Lower lobe of right lung (tissue), 2 donors: ENCODE measurements around the gene IQSEC3. TPM values are rescaled to one million over a fixed set of nuclear protein-coding genes. Genes with fewer than 3 reads are reported as not detected.
"Not testable (repeated sequence)": the region's sequence is repeated elsewhere in the genome, so short reads cannot be mapped to it uniquely, and the experiment has no call there.

Source experiments
- ATAC-seq, 2 donors: fragments of 200-7000 bp; cut with Tn5 transposase; one replicate each; pipeline ENCODE4 v1.9.1; 2020 to 2022; ENCODE audit warnings: mild to moderate bottlenecking in 2 of 2, moderate library complexity in 2 of 2
- DNase-seq: peaks from one replicate; pipeline ENCODE4 v3.0.0-alpha.2; 2020
- H3K27ac ChIP-seq: fragments of 200-600 bp; one replicate; pipeline ENCODE4 v1.8.0; 2022
- H3K27me3 ChIP-seq: fragments of 200-600 bp; one replicate; pipeline ENCODE4 v1.8.0; 2022; ENCODE audit warnings: low read depth
- H3K36me3 ChIP-seq: fragments of 200-600 bp; one replicate; pipeline ENCODE4 v1.8.0; 2022; ENCODE audit warnings: mild to moderate bottlenecking
- H3K4me1 ChIP-seq: fragments of 200-600 bp; one replicate; pipeline ENCODE4 v1.8.0; 2022
- H3K4me3 ChIP-seq: fragments of 200-600 bp; one replicate; pipeline ENCODE4 v1.8.0; 2022; ENCODE audit warnings: mild to moderate bottlenecking
- H3K9me3 ChIP-seq: fragments of 200-600 bp; one replicate; pipeline ENCODE4 v1.8.0; 2022
- intact Hi-C: fragments of 100-400 bp; cut with DNase I; formaldehyde crosslinking; loops from one replicate; pipeline ENCODE4 v1.11.0; 2022
- total RNA-seq: library from RNA; stranded (reverse); fragmentation: NEBNext Ultra II Directional; extraction: Animal tissue kit (Norgen Biotek cat#: 25700); gene quantifications from one replicate; pipeline ENCODE4 v1.2.1, GENCODE V29; 2021
- TF ChIP-seq, protein P1 (sequence below): fragments of 200-600 bp; IDR thresholded peaks from one replicate; pipeline ENCODE4 v1.8.0; 2022; ENCODE audit warnings: antibody characterized with exemption, mild to moderate bottlenecking
- donor health status: DM: no; HTN: yes; CAD: no; lungs with severe emphysema.

Gene IQSEC3
- total RNA-seq, 1 donor from 2014 or later = 10.7 TPM

DNA sequence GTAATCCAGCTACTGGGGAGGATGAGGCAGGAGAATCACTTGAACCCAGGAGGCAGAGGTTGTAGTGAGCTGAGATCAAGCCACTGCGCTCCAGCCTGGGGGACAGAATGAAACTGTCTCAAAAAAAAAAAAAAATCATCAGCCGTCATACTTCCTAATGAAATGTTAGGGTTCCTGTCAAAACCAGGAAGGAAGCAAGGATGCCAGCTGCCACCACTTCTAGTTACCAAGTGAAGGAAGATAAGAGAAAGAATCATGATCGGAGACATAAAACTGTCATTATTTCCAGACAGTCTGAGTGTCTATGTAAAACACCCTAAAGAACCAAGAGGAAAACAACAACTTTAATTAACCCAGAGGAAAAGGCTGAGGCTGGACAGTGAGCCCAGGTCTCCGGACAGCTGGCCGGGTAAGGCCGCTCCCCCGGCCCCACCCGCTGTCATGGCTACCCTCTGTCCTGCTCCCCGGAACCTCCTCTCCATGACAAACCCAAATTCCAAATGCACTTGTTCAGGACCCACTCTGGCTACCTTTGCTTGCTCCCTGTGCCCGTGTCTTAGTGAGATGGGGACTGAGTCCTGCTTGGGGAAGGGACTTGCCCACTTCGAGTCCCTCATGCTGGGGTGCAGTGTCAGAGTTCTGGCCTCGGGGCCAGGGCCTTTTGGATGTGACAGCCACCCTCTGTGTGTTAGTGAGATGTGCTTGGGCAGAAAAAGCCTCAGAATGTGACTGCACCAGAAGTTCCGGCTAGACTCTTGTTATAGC lies 118.4 kb downstream of the IQSEC3 start:
- intact Hi-C loops = no loop called here
- TF ChIP-seq, protein P1, sequence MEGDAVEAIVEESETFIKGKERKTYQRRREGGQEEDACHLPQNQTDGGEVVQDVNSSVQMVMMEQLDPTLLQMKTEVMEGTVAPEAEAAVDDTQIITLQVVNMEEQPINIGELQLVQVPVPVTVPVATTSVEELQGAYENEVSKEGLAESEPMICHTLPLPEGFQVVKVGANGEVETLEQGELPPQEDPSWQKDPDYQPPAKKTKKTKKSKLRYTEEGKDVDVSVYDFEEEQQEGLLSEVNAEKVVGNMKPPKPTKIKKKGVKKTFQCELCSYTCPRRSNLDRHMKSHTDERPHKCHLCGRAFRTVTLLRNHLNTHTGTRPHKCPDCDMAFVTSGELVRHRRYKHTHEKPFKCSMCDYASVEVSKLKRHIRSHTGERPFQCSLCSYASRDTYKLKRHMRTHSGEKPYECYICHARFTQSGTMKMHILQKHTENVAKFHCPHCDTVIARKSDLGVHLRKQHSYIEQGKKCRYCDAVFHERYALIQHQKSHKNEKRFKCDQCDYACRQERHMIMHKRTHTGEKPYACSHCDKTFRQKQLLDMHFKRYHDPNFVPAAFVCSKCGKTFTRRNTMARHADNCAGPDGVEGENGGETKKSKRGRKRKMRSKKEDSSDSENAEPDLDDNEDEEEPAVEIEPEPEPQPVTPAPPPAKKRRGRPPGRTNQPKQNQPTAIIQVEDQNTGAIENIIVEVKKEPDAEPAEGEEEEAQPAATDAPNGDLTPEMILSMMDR = no peak
- no peak for ATAC-seq
- Histone ChIP-seq H3K27ac (no peak overlapping the region), H3K4me1 (peaks cover 17% of the 10 kb centered on the region), H3K9me3 (no peaks in the 10 kb centered on the region), H3K36me3 (no peaks in the 10 kb centered on the region), H3K27me3 (no peaks in the 10 kb centered on the region), H3K4me3 (no peak overlapping the region)
- peak; percentile 24 for DNase-seq

DNA sequence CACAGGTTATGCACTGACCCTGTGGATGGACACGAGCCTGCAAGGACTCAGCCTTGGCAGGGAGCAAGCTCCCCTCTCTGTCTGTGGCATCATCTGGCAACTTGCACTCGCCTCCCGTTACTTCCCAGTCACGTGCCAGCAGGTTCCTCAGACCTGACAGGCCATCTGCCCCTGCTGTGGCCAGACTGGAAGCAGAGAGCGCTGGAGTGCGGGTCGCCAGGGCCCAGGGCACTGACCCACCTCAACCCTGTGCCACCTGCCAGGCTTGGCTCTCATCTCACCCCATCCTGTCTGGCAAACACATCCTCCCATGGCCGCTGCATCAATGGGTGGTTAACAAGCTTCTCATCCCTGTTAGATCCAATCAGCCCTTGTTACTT lies 119.0 kb downstream of the IQSEC3 start:
- H3K27ac ChIP-seq = no peak overlapping the region
- peaks cover 13% of the 10 kb centered on the region for H3K4me1 ChIP-seq
- peaks cover under 1% of the 10 kb centered on the region for H3K27me3 ChIP-seq
- ATAC-seq (no peak), DNase-seq (peak; percentile 35)
- H3K36me3 ChIP-seq = no peaks in the 10 kb centered on the region
- TF ChIP-seq, protein P1 = no peak
- H3K9me3 ChIP-seq = no peaks in the 10 kb centered on the region
- no peak overlapping the region for H3K4me3 ChIP-seq
- intact Hi-C loops = no loop called here

DNA sequence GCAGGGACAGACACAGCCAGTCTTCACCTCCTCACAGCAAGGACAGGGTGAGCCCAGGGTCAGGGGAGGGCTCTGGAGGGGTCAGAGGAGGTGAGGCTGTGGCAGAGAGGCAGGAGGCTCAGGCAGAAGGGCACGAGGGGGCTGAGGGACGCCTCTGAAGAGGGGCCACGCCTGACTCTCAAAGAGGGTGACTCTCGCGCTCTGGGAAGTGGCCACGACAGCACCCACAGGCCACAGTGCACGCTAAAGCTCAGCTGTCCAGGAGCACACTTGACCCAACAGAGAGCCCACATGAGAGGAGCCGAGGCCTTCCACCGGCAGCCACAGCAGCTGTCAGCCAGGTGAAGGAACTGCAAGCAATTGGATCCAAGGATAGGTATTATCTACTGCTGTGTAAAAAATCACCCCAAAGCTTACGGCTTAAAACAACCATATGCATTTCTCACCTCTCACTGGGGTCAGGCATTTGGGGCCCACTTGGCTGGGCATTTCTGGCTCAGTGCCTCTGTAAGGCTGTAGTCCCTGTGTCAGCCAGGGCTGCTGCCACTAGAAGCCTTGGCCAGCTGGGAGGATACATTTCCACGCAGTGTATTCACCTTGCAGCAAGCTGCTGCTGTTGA lies 119.5 kb downstream of the IQSEC3 start:
- Histone ChIP-seq H3K27ac (no peak overlapping the region), H3K36me3 (no peaks in the 10 kb centered on the region), H3K9me3 (no peaks in the 10 kb centered on the region), H3K4me1 (peaks cover 8% of the 10 kb centered on the region), H3K27me3 (peaks cover 6% of the 10 kb centered on the region), H3K4me3 (no peak overlapping the region)
- intact Hi-C loops = no loop called here
- TF ChIP-seq, protein P1 = no peak
- ATAC-seq = no peak
- no peak for DNase-seq

DNA sequence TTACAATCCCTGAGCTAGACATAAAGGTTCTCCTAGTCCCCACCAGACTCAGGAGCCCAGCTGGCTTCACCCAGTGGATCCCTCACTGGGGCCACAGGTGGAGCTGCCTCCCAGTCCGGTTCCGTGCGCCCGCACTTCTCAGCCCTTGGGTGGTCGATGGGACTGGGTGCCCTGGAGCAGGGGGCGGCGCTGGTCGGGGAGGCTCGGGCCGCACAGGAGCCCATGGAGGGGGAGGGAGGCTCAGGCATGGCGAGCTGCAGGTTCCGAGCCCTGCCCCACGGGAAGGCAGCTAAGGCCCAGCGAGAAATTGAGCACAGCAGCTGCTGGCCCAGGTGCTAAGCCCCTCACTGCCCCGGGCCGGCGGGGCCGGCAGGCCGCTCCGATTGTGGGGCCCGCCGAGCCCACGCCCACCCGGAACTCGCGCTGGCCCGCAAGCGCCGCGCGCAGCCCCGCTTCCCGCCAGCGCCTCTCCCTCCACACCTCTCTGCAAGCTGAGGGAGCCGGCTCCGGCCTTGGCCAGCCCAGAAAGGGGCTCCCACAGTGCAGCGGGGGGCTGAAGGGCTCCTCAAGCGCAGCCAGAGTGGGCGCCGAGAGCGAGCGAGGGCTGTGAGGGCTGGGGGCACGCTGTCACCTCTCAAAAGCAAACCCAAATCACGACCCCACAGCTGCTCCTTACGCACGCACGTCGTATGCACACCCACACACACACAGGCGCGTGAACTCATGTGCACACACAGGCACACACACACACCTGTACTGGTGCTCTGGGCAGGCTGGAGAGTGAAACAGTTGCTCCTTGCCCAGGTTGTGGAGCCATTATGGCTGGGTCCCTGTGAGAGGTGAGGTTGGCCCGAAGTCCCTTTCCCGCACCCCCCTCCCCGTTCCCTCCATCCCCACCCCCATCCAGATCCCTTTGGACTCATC lies 121.7 kb downstream of the IQSEC3 start:
- H3K9me3 ChIP-seq, intact Hi-C loops: not testable (repeated sequence)
- ATAC-seq = peak in 1 of 2 donors; percentile 4

DNA sequence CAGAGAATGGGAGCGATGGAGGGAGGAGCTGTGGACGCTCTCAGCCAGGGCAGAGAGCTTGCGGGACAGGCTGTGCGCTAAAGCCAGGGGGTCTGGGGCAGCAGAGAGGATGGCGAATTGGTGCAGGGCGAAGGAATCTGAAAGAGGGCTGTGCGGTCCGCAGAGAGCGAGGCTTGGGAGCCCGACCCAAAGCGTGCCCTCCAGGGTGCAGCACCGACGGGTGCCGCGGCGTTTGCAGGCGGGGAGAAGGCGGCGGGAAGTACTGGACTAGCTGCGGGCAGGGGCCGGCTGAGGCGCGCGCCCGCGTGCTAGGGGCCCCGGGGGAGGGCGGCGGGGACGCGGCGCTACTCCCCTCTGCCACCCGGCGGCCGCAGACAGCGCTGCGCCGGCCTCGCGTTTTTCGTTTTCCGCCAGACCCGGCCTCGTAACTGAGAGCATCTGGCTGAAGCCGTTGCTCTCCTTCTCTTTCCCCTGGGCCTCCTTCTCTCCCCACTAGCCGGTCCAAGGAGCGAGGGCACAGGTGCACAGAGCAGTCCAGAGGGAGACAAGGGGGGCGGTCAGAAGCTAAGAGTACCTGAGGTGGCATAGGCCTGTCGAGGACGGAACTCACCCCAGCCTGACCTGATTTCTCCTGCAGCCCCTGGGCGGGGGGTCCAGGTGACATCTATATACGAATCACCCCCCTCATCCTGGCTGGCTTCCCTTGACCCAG lies 122.5 kb downstream of the IQSEC3 start:
- DNase-seq = peak; percentile 64
- H3K36me3 ChIP-seq = no peaks in the 10 kb centered on the region
- no peaks in the 10 kb centered on the region for H3K9me3 ChIP-seq
- TF ChIP-seq, protein P1 = peak; percentile 74
- H3K27ac ChIP-seq = no peak overlapping the region
- H3K4me1 ChIP-seq = peaks cover 7% of the 10 kb centered on the region
- ATAC-seq = peak; percentile 83 to 91
- H3K27me3 ChIP-seq = peaks cover 8% of the 10 kb centered on the region
- peak overlapping the region; percentile 48 for H3K4me3 ChIP-seq
- intact Hi-C loops = no loop called here

More for the DNA sequence above, 121.7 kb downstream of the IQSEC3 start:
- H3K4me1 ChIP-seq, H3K27me3 ChIP-seq, H3K27ac ChIP-seq, H3K36me3 ChIP-seq: not testable (repeated sequence)
- DNase-seq = peak; percentile 42
- peak overlapping the region; percentile 48 for H3K4me3 ChIP-seq
